ENCODE measurements around the gene OR1D2.
"Not testable (repeated sequence)": the region's sequence is repeated elsewhere in the genome, so short reads cannot be mapped to it uniquely, and the experiment has no call there.

Gene OR1D2, protein sequence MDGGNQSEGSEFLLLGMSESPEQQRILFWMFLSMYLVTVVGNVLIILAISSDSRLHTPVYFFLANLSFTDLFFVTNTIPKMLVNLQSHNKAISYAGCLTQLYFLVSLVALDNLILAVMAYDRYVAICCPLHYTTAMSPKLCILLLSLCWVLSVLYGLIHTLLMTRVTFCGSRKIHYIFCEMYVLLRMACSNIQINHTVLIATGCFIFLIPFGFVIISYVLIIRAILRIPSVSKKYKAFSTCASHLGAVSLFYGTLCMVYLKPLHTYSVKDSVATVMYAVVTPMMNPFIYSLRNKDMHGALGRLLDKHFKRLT

GRCh38 chr17:3104322-3104721, at the start of gene OR1D2:
Gene OR1D2, minus strand, starts transcription at chr17:3104422. Its CDS starts 11,426 bp downstream, at chr17:3092996.
- no peak for DNase-seq (ENCODE audit: low read depth in 2 of 2)

- DNase-seq (ENCODE audit: low read depth in 2 of 2) = not testable (repeated sequence)
Observed at GRCh38 chr17:3137494-3137893, 33.3 kb upstream of the OR1D2 start.

DNA sequence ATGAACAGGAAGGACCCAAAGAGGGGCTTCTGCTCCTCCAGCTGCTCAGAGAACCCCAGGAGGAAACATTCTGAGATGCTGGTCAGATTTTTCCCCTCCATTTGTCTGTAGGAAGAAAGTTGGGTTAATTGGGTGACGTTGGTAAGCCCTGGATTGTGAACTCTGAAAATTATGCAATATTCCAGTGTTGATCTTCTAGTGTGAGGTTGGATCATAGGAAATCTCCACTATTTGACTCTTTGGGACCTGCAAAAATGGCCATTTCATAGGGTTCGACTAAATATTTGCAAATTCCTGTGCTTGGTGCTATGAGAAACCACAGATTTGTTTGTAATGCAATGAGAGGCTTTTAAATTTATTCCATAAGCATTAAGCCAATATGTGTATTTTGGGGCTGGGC, 23.2 kb upstream of the OR1D2 start, which contains the start of gene OR1G1:
Gene OR1G1 (minus strand): TSS at position 101 of the 400 bp plus-strand sequence. CDS start 0 bp downstream, at position 101.
- no peak for DNase-seq (ENCODE audit: low read depth in 2 of 2)

DNA sequence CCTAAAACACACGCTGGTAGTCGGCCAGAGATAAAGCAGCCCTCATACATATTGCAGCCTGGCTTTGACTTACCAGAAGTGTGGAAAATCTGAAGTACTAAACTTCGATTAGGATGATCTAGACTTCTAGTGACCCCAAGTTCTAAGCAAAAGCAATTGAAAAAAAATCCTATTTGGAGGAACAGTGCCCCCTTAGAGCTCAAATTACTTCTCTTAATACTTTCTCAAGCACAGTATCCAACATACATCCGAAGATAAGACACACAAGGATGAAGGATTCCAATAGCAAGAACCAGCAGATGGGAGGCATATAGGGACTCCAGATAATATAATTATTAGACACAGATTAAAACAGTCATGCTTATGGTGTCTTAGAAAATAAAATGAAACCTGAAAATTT, 30.4 kb downstream of the OR1D2 start:
- DNase-seq (ENCODE audit: low read depth in 2 of 2) = not testable (repeated sequence)

GRCh38 chr17:3065192-3065591, 39.0 kb downstream of the OR1D2 start:
- not testable (repeated sequence) for DNase-seq (ENCODE audit: low read depth in 2 of 2)

- DNase-seq (ENCODE audit: low read depth in 2 of 2) = not testable (repeated sequence)
Observed at GRCh38 chr17:3063507-3063906, 40.7 kb downstream of the OR1D2 start, which contains the start of gene OR1D5. Gene OR1D5, minus strand, starts transcription at chr17:3063607. Its CDS starts 0 bp downstream, at chr17:3063607.

DNA sequence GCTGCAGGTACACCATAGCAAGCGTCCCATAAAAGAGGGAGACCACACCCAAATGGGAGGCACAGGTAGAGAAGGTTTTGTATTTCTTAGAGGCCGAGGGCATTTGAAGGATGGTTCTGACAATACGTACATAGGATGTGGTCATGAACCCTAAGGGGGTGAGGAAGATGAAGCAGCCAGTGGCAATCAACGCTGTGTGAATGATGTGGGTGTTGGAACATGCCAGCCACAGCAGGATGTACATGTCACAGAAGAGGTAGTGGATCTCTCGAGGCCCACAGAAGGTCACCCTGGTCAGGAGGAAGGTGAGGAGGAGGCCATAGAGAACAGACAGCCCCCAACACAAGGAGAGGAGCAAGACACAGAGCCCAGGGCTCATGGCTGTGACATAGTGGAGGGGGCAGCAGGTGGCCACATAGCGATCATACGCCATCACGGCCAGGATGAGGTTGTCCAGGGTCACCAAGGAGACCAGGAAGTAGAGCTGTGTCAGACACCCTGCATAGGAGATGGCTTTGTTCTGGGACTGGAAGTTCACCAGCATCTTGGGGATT, 41.3 kb downstream of the OR1D2 start:
- DNase-seq (ENCODE audit: low read depth in 2 of 2) = not testable (repeated sequence)

GRCh38 chr17:3054868-3055267, 49.4 kb downstream of the OR1D2 start:
- DNase-seq (ENCODE audit: low read depth in 2 of 2) = not testable (repeated sequence)

GRCh38 chr17:3049705-3050295, 54.4 kb downstream of the OR1D2 start:
- no peak for DNase-seq (ENCODE audit: low read depth in 2 of 2)

- DNase-seq (ENCODE audit: low read depth in 2 of 2) = peak; percentile 91 to 92
Observed at GRCh38 chr17:3048727-3049471, 55.3 kb downstream of the OR1D2 start.

DNA sequence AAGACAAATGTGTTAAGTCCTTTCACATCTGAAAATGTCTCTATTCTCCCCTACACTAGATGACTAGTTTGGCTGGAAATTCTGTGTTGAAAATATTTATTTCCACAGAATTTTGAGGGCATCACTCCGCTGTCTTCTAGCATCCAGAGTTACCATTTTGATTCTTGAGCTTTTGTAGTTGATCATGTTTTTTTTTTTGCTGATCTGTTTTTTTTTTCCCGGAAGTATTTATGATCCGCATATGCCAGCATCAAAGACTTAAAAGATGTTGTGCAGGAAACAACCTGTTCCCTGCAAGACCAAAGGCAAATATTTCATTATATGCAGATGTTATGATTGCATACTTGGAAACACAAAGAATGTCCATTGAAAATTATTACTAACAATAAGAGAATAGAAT, 57.5 kb downstream of the OR1D2 start:
- no peak for DNase-seq (ENCODE audit: low read depth in 2 of 2)

DNA sequence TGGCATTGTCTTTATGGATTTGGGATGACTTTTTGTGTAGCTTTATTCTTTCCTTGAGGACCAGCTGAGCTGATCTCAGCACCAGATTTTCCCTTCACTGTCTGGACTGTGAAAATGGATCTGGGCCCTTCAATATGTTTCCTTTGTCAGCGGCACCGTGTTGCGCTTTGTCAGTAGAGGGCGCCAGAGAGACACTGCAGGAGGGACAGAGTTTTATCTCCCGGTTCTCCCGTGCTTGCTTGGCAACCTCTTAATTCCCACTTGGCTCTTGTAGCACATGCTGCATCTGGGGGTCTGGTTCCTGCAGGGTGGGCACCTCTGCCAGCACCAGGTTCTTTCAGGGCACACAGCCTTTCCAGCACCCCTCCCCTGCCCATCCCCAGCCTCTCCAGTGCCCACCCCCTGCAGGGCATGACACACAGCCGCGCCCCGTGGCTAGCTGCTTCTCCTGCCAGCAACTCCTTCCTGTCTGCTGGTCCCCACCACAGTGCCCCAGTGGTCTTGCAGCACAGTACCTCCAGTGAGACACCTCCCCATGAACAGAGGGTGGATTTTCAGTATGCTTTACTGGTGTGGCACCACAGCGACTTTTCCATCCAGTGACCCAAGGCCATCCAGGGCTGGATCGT, 60.4 kb downstream of the OR1D2 start:
- no peak for DNase-seq (ENCODE audit: low read depth in 2 of 2)

DNA sequence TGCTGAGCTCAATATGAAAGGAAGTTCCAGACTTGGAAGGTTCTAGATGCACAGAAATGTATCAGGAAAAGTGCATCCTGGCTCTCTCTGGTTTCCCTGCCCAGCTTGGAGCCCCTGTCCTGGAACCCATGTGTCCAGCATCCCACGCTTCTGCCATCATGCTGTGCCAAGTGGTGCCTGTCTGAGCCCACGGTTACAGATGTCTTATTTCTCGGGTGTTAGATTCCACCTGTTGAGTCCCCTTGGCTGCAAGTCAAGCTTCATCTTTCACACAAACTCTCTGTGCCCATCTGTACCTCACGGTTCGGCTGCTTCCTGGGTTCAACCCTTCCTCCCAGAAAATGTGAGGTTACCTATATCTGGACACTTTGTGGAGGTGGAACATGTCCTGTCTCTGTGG, 63.3 kb downstream of the OR1D2 start:
- no peak for DNase-seq (ENCODE audit: low read depth in 2 of 2)

GRCh38 chr17:3039736-3040135, 64.5 kb downstream of the OR1D2 start:
- DNase-seq (ENCODE audit: low read depth in 2 of 2) = no peak

GRCh38 chr17:3038941-3039340, 65.3 kb downstream of the OR1D2 start:
- no peak for DNase-seq (ENCODE audit: low read depth in 2 of 2)
